ENCODE measurements around the gene TRAK1.

GRCh38 chr3:42094691-42095391 is 3.7 kb downstream of the TRAK1 start:
- no peak for TF ChIP-seq EZH2 (IDR thresholded peaks at IDR 0.05)
- no peak for TF ChIP-seq POLR2AphosphoS5 (IDR thresholded peaks at IDR 0.05; ENCODE audit: borderline replicate concordance, low read depth, low read length)
- no peak for TF ChIP-seq FOXP2 (optimal IDR thresholded peaks at IDR 0.05; ENCODE audit: control extremely low read depth, extremely low read length, insufficient read depth)
